ENCODE results near the gene EIF4EBP3. TPM values are rescaled to one million over a fixed set of nuclear protein-coding genes. Genes with fewer than 3 reads are reported as not detected.

The EIF4EBP3 gene
- total RNA-seq, 2 donors from 2014 or later, result 13.5 to 13.8 TPM

DNA sequence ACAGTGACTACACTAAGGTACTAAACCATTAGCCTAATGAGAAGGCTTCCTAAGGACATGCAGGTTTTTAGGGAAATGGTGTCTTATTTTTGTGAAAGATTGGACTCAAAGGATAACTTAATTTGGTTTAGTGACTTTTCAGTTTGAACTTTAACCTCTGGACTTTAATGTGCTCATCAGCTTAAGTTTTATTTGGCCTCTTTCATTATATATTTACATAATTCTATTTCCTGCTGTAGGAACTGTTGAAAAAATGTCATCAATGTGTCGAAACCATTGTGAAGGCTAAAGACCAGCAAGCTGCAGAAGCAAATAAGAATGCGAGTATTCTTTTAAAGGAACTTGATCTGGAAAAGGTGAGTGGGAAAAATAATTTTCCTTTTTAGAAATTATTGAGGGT is 34.3 kb upstream of the EIF4EBP3 start:
- Histone ChIP-seq H3K27ac (no peak overlapping the region), H3K36me3 (peaks cover 12% of the 10 kb centered on the region), H3K9me3 (no peaks in the 10 kb centered on the region), H3K9ac (ENCODE audit: low read depth in 2 of 2, low read length in 2 of 2) (no peak overlapping the region), H3K27me3 (no peaks in the 10 kb centered on the region), H3K4me1 (no peaks in the 10 kb centered on the region), H3K4me3 (no peak overlapping the region)
- TF ChIP-seq, protein P1, sequence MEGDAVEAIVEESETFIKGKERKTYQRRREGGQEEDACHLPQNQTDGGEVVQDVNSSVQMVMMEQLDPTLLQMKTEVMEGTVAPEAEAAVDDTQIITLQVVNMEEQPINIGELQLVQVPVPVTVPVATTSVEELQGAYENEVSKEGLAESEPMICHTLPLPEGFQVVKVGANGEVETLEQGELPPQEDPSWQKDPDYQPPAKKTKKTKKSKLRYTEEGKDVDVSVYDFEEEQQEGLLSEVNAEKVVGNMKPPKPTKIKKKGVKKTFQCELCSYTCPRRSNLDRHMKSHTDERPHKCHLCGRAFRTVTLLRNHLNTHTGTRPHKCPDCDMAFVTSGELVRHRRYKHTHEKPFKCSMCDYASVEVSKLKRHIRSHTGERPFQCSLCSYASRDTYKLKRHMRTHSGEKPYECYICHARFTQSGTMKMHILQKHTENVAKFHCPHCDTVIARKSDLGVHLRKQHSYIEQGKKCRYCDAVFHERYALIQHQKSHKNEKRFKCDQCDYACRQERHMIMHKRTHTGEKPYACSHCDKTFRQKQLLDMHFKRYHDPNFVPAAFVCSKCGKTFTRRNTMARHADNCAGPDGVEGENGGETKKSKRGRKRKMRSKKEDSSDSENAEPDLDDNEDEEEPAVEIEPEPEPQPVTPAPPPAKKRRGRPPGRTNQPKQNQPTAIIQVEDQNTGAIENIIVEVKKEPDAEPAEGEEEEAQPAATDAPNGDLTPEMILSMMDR (IDR thresholded peaks at IDR 0.05), result no peak
- DNase-seq, result no peak
- intact Hi-C loops (cut with DNase I), result no loop called here

DNA sequence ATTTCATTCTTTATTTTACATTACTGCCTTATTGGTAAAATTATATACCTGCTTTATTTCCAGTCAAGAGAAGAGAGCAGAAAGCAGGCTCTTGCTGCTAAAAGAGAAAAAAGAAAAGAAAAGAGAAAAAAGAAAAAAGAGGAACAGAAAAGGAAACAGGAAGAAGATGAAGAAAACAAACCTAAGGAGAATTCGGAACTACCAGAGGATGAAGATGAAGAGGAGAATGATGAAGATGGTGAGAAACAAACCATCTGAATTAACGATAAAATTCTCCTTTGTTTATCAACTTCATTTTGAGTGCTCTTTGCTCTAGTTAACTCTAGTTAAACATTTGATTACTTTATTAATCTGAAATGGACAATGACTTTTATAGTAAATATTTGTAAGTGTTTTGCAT is 23.5 kb upstream of the EIF4EBP3 start:
- no peaks in the 10 kb centered on the region for H3K27me3 ChIP-seq
- H3K27ac ChIP-seq, result no peak overlapping the region
- no peaks in the 10 kb centered on the region for H3K4me1 ChIP-seq
- H3K4me3 ChIP-seq, result no peak overlapping the region
- peaks cover 24% of the 10 kb centered on the region for H3K36me3 ChIP-seq
- DNase-seq, result no peak
- H3K9me3 ChIP-seq, result no peaks in the 10 kb centered on the region
- intact Hi-C loops (cut with DNase I), result no loop called here
- TF ChIP-seq, protein P1 (IDR thresholded peaks at IDR 0.05), result no peak
- no peak overlapping the region for H3K9ac ChIP-seq (ENCODE audit: low read depth in 2 of 2, low read length in 2 of 2)

DNA sequence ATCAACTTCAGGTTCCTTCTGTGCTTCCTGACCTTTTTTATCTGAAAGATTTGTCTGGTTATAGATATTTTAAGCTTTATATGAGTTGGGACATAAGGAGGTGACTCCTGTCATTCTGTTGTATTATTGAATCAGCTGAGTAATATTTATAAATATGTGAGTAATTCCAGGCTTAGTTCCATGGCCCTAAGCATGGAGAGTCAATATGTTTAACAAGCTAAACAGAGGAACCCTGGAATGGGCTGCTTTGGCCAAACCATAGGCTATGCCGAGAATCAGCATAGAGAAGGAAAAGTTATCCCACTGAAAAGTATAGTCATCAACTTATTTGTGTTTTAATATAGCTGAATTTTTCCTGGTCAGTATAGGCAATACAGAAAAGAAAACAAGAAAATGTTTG is 7.2 kb upstream of the EIF4EBP3 start:
- H3K27ac ChIP-seq, result no peak overlapping the region
- DNase-seq, result no peak
- TF ChIP-seq, protein P1 (IDR thresholded peaks at IDR 0.05), result no peak
- intact Hi-C loops (cut with DNase I), result loop anchor here (10.0 kb wide), 2 partner anchors 165 kb away; partner anchors contain the start of gene ZMAT2
- H3K9me3 ChIP-seq, result no peaks in the 10 kb centered on the region
- no peak overlapping the region for H3K9ac ChIP-seq (ENCODE audit: low read depth in 2 of 2, low read length in 2 of 2)
- H3K4me1 ChIP-seq, result no peaks in the 10 kb centered on the region
- H3K4me3 ChIP-seq, result no peak overlapping the region
- peaks cover 15% of the 10 kb centered on the region for H3K36me3 ChIP-seq
- H3K27me3 ChIP-seq, result no peaks in the 10 kb centered on the region

DNA sequence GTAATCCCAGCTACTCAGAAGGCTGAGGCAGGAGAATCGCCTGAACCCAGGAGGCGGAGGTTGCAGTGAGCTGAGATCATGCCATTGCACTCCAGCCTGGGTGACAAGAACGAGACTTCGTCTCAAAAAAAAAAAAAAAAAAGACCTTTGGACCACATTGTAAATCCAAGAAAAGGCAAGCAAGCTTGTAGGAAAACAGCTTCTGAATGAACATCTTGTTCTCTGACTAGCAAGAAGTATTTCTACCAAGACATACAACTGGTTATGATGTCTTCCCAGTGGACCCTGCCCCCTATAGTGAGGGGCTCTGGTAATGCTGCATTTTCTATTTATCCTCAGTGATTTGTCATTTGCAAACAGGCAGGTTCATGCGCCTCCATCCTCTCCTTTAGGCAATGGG is 4.5 kb upstream of the EIF4EBP3 start:
- Histone ChIP-seq H3K4me1 (peaks cover 6% of the 10 kb centered on the region), H3K9me3 (no peaks in the 10 kb centered on the region), H3K27ac (no peak overlapping the region), H3K9ac (ENCODE audit: low read depth in 2 of 2, low read length in 2 of 2) (no peak overlapping the region), H3K36me3 (peaks cover 11% of the 10 kb centered on the region), H3K4me3 (no peak overlapping the region), H3K27me3 (no peaks in the 10 kb centered on the region)
- no peak for DNase-seq
- TF ChIP-seq, protein P1 (IDR thresholded peaks at IDR 0.05), result no peak
- intact Hi-C loops (cut with DNase I), result loop anchor here (10.0 kb wide), 2 partner anchors 162 to 168 kb away; partner anchors contain the start of gene ZMAT2

DNA sequence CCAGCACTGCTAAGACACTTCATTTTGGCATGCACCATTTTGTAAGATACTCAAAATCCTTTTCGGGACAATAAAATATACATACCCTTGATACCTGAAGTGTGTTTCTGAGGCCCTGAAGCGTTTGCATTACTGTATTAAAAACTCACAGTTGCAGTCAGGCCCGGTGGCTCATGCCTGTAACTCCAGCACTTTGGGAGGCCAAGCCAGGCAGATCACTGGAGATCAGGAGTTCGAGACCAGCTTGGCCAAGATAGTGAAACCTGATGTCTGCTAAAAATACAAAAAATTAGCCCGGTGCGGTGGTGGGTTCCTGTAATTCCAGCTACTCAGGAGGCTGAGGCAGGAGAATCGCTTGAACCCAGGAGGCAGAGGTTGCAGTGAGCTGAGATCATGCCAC is 2.5 kb upstream of the EIF4EBP3 start:
- Histone ChIP-seq H3K9ac (ENCODE audit: low read depth in 2 of 2, low read length in 2 of 2) (no peak overlapping the region), H3K36me3 (peaks cover 9% of the 10 kb centered on the region), H3K27ac (no peak overlapping the region), H3K9me3 (no peaks in the 10 kb centered on the region), H3K4me1 (peaks cover 22% of the 10 kb centered on the region), H3K27me3 (no peaks in the 10 kb centered on the region), H3K4me3 (no peak overlapping the region)
- DNase-seq, result no peak
- intact Hi-C loops (cut with DNase I), result loop anchor here (10.0 kb wide), 2 partner anchors 160 to 170 kb away; partner anchors contain the start of gene ZMAT2
- TF ChIP-seq, protein P1 (IDR thresholded peaks at IDR 0.05), result no peak
